Measurements from ENCODE around the gene MKNK2. TPM values are rescaled to one million over a fixed set of nuclear protein-coding genes. Genes with fewer than 3 reads are reported as not detected.
A peak's percentile ranks its signal among the peaks of the same experiment; 100 is the strongest.

The MKNK2 gene
- polyA plus RNA-seq, 1 donor (not counting 4 experiments of a cell fraction or from before 2014, with no cell fraction given): 88.3 TPM

DNA sequence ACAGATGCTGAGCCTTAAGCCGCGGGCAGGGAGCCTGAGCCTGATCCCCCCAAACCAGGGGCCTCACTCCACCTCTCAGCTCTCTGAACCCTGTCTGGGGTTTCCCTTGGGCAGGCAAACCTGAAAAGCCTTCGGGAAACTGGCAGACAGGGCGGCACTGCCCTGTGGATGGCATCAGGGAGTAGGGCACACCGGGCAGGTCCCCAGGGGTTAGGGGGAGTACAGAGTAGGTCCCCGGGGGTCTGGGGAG lies 9.7 kb downstream of the MKNK2 start:
- TF ChIP-seq, protein P1, sequence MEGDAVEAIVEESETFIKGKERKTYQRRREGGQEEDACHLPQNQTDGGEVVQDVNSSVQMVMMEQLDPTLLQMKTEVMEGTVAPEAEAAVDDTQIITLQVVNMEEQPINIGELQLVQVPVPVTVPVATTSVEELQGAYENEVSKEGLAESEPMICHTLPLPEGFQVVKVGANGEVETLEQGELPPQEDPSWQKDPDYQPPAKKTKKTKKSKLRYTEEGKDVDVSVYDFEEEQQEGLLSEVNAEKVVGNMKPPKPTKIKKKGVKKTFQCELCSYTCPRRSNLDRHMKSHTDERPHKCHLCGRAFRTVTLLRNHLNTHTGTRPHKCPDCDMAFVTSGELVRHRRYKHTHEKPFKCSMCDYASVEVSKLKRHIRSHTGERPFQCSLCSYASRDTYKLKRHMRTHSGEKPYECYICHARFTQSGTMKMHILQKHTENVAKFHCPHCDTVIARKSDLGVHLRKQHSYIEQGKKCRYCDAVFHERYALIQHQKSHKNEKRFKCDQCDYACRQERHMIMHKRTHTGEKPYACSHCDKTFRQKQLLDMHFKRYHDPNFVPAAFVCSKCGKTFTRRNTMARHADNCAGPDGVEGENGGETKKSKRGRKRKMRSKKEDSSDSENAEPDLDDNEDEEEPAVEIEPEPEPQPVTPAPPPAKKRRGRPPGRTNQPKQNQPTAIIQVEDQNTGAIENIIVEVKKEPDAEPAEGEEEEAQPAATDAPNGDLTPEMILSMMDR (optimal IDR thresholded peaks at IDR 0.05 in 1 of 3, IDR thresholded peaks at IDR 0.05 in 1 of 3, conservative IDR thresholded peaks at IDR 0.05 in 1 of 3; ENCODE audit: extremely low read depth in 1 of 3, insufficient read depth in 2 of 3, low read length in 3 of 3): no peak
- no peak for TF ChIP-seq EZH2 (IDR thresholded peaks at IDR 0.05; ENCODE audit: low read length)
- H3K9ac ChIP-seq (ENCODE audit: control insufficient read depth, extremely low read depth, insufficient read depth, low read length): peak overlapping the region; percentile 80
- no peaks in the 10 kb centered on the region for H3K9me1 ChIP-seq (ENCODE audit: control insufficient read depth, extremely low read depth, insufficient read depth, low read length)
- dilution Hi-C loops (cut with MboI; ENCODE audit: extremely low pct_ligation_motif_present, low sequenced_read_pairs): no loop called here
- no peaks in the 10 kb centered on the region for H3K27me3 ChIP-seq (ENCODE audit: control insufficient read depth, extremely low read depth, insufficient read depth, low read length)
- H3K9me3 ChIP-seq (ENCODE audit: control insufficient read depth, low read depth, low read length): no peaks in the 10 kb centered on the region
- peak overlapping the region in 2 of 3 experiments; percentile 31 to 43 for H3K4me3 ChIP-seq (ENCODE audit: control insufficient read depth in 2 of 3, extremely low read depth in 1 of 3, insufficient read depth in 2 of 3, low read depth in 1 of 3, low read length in 3 of 3)
- DNase-seq (ENCODE audit: low read depth, low spot score) (no peak), FAIRE-seq (no peak)
- no peak overlapping the region for H2AFZ ChIP-seq (ENCODE audit: control insufficient read depth, low read length)
- H3K4me2 ChIP-seq (ENCODE audit: control insufficient read depth, extremely low read depth, insufficient read depth, low read depth, low read length): peak overlapping the region; percentile 67
- no peaks in the 10 kb centered on the region for H3K79me2 ChIP-seq (ENCODE audit: control insufficient read depth, insufficient read depth, low read length)
- H3K27ac ChIP-seq (ENCODE audit: control insufficient read depth, insufficient read depth, low read length): peak overlapping the region; percentile 88
- H3K36me3 ChIP-seq (ENCODE audit: control insufficient read depth in 2 of 2, extremely low read depth in 1 of 2, insufficient read depth in 2 of 2, low read length in 2 of 2): peaks cover 35 to 49% of the 10 kb centered on the region in 2 experiments
- H3K4me1 ChIP-seq (ENCODE audit: control insufficient read depth, extremely low read depth, insufficient read depth, low read length): peaks cover 17% of the 10 kb centered on the region
- H4K20me1 ChIP-seq (ENCODE audit: control insufficient read depth, extremely low read depth, insufficient read depth, low read length): peaks cover 6% of the 10 kb centered on the region

DNA sequence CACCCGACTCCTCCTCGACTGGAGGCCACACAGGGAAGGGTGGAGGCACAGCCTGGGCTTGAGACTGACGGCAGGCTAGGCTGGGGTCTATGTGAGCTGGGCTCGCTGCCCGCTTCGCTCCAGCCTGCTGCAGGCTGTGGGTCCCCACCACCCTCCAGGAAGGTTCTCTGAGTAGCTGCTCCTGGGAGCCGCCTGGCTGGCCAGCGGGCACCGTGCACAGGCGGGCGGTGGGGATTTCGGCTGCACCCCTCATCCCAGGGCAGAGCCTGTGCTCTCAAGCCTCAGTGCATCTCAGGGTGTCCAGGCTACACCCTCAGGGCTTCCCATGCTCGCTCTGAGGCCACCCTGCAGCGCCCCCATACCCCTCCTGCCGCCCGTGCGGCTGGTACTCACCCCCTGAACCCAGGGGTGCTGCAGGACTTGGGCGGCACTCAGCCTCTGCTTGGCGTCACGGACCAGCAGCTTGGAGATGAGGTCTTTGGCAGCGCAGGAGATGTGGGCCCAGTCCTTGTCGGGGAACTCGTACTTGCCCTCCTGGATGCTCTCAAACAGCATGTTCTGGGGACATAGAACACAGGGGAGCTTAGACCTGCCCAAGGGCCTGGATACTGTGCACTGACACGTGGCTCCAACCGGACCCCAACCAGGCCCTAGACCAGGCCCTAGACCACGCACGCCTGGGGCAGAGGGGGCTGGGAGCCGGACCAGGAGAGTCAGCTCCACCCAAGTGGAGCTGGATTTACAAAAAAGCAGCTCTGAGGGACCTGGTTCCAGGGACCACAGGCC lies 10.2 kb downstream of the MKNK2 start:
- peaks cover 35 to 48% of the 10 kb centered on the region in 2 experiments for H3K36me3 ChIP-seq (ENCODE audit: control insufficient read depth in 2 of 2, extremely low read depth in 1 of 2, insufficient read depth in 2 of 2, low read length in 2 of 2)
- H3K27me3 ChIP-seq (ENCODE audit: control insufficient read depth, extremely low read depth, insufficient read depth, low read length): no peaks in the 10 kb centered on the region
- no peaks in the 10 kb centered on the region for H3K9me1 ChIP-seq (ENCODE audit: control insufficient read depth, extremely low read depth, insufficient read depth, low read length)
- no peaks in the 10 kb centered on the region for H3K9me3 ChIP-seq (ENCODE audit: control insufficient read depth, low read depth, low read length)
- H3K4me1 ChIP-seq (ENCODE audit: control insufficient read depth, extremely low read depth, insufficient read depth, low read length): peaks cover 17% of the 10 kb centered on the region
- no peak for DNase-seq (ENCODE audit: low read depth, low spot score)
- TF ChIP-seq, protein P1 (optimal IDR thresholded peaks at IDR 0.05 in 1 of 3, IDR thresholded peaks at IDR 0.05 in 1 of 3, conservative IDR thresholded peaks at IDR 0.05 in 1 of 3; ENCODE audit: extremely low read depth in 1 of 3, insufficient read depth in 2 of 3, low read length in 3 of 3): no peak
- TF ChIP-seq EZH2 (IDR thresholded peaks at IDR 0.05; ENCODE audit: low read length): no peak
- dilution Hi-C loops (cut with MboI; ENCODE audit: extremely low pct_ligation_motif_present, low sequenced_read_pairs): no loop called here
- no peaks in the 10 kb centered on the region for H3K79me2 ChIP-seq (ENCODE audit: control insufficient read depth, insufficient read depth, low read length)
- peaks cover 6% of the 10 kb centered on the region for H4K20me1 ChIP-seq (ENCODE audit: control insufficient read depth, extremely low read depth, insufficient read depth, low read length)
- no peak overlapping the region for H3K4me2 ChIP-seq (ENCODE audit: control insufficient read depth, extremely low read depth, insufficient read depth, low read depth, low read length)
- FAIRE-seq: no peak
- H3K4me3 ChIP-seq (ENCODE audit: control insufficient read depth in 2 of 3, extremely low read depth in 1 of 3, insufficient read depth in 2 of 3, low read depth in 1 of 3, low read length in 3 of 3): no peak overlapping the region
- peak overlapping the region; percentile 80 for H3K9ac ChIP-seq (ENCODE audit: control insufficient read depth, extremely low read depth, insufficient read depth, low read length)
- H3K27ac ChIP-seq (ENCODE audit: control insufficient read depth, insufficient read depth, low read length): peak overlapping the region; percentile 88
- no peak overlapping the region for H2AFZ ChIP-seq (ENCODE audit: control insufficient read depth, low read length)
